CD14-positive monocyte (primary cell): ENCODE results near the gene XPO6. TPM values are rescaled to one million over a fixed set of nuclear protein-coding genes. Genes with fewer than 3 reads are reported as not detected.

Experiments
- DNase-seq, 3 donors: peaks; one replicate each; pipeline ENCODE4 v3.0.0-alpha.2; 2011 to 2022
- H2AFZ ChIP-seq: 2 replicates; pipeline ENCODE4 v1.6.0; 2012; ENCODE audit warnings: mild to moderate bottlenecking, low read depth, low read length, inconsistent platforms; ENCODE audit not compliant: insufficient read depth, poor library complexity, severe bottlenecking
- H3K27ac ChIP-seq, 2 donors: 1 replicate in 1 of 2; 2 replicates in 1 of 2; pipeline ENCODE4 v1.5.1; 2012 to 2013; ENCODE audit warnings: low read length in 2 of 2, control low read depth in 1 of 2, inconsistent platforms in 1 of 2, low read depth in 1 of 2, mild to moderate bottlenecking in 1 of 2
- H3K27me3 ChIP-seq, 2 donors: one replicate each; pipeline versions ENCODE4 v1.6.0 to v1.6.1; 2011 to 2013; ENCODE audit warnings: low read length in 2 of 2; ENCODE audit not compliant: control insufficient read depth in 2 of 2, insufficient read depth in 2 of 2
- H3K36me3 ChIP-seq, 2 donors: replicated peaks in 1 of 2; 1 replicate in 1 of 2; 2 replicates in 1 of 2; pipeline versions ENCODE4 v1.5.1 to v1.6.1; 2012 to 2013; ENCODE audit warnings: low read length in 2 of 2, control low read depth in 1 of 2, inconsistent platforms in 1 of 2, mild to moderate bottlenecking in 1 of 2; ENCODE audit not compliant: insufficient read depth in 2 of 2, control insufficient read depth in 1 of 2
- H3K4me1 ChIP-seq, 2 donors: 1 replicate in 1 of 2; 2 replicates in 1 of 2; pipeline versions ENCODE4 v1.5.1 to v1.6.1; 2012 to 2013; ENCODE audit warnings: low read length in 2 of 2, control low read depth in 1 of 2, inconsistent platforms in 1 of 2, mild to moderate bottlenecking in 1 of 2, moderate library complexity in 1 of 2; ENCODE audit not compliant: insufficient read depth in 2 of 2, control insufficient read depth in 1 of 2
- H3K4me2 ChIP-seq: replicated peaks from 2 replicates; pipeline ENCODE3; 2012; ENCODE audit warnings: low read length, moderate library complexity, mild to moderate bottlenecking; ENCODE audit not compliant: poor library complexity, severe bottlenecking; ENCODE audit errors: extremely low read depth
- H3K4me3 ChIP-seq, 3 experiments: fragments of 200-600 bp in 1 of 3; sonication (generic) in 1 of 3; replicated peaks in 1 of 3; 1 replicate in 2 of 3; 2 replicates in 1 of 3; pipeline ENCODE4 v1.5.1; 2011 to 2013; ENCODE audit warnings: low read length in 3 of 3, mild to moderate bottlenecking in 3 of 3, control low read depth in 2 of 3, low read depth in 2 of 3, inconsistent platforms in 1 of 3, moderate library complexity in 1 of 3
- H3K79me2 ChIP-seq: 2 replicates; pipeline ENCODE4 v1.6.0; 2012; ENCODE audit warnings: mild to moderate bottlenecking, control low read depth, inconsistent platforms, low read length, moderate library complexity; ENCODE audit not compliant: insufficient read depth
- H3K9ac ChIP-seq: 2 replicates; pipeline ENCODE4 v1.6.0; 2017; ENCODE audit warnings: low read length, mild to moderate bottlenecking; ENCODE audit not compliant: insufficient read depth, poor library complexity, severe bottlenecking
- H3K9me3 ChIP-seq, 2 donors: replicated peaks in 1 of 2; 1 replicate in 1 of 2; 2 replicates in 1 of 2; pipeline versions ENCODE4 v1.5.1 to v1.6.1; 2012 to 2013; ENCODE audit warnings: low read length in 2 of 2, control low read depth in 1 of 2; ENCODE audit not compliant: control insufficient read depth in 1 of 2, insufficient read depth in 1 of 2
- H4K20me1 ChIP-seq: 2 replicates; pipeline ENCODE4 v1.6.0; 2012; ENCODE audit warnings: mild to moderate bottlenecking, low read length, control low read depth, moderate library complexity; ENCODE audit not compliant: insufficient read depth
- H3K27ac Mint-ChIP-seq, 7 donors: one replicate each; pipeline ENCODE4 v1.8.0; 2020; ENCODE audit warnings: mild to moderate bottlenecking in 7 of 7, mixed read lengths in 7 of 7, moderate library complexity in 6 of 7, inconsistent platforms in 2 of 7
- H3K27me3 Mint-ChIP-seq, 3 donors: one replicate each; pipeline ENCODE4 v1.8.0; 2021 to 2022; ENCODE audit warnings: low read depth in 3 of 3, mild to moderate bottlenecking in 3 of 3, mixed read lengths in 3 of 3, moderate library complexity in 3 of 3, inconsistent platforms in 1 of 3
- H3K36me3 Mint-ChIP-seq, 2 donors: one replicate each; pipeline ENCODE4 v1.8.0; 2020; ENCODE audit warnings: mixed read lengths in 2 of 2, inconsistent platforms in 1 of 2, mild to moderate bottlenecking in 1 of 2
- H3K4me1 Mint-ChIP-seq: one replicate; pipeline ENCODE4 v1.8.0; 2020; ENCODE audit warnings: mild to moderate bottlenecking, mixed read lengths
- H3K4me3 Mint-ChIP-seq, 2 donors: one replicate each; pipeline ENCODE4 v1.8.0; 2020; ENCODE audit warnings: mild to moderate bottlenecking in 2 of 2, mixed read lengths in 2 of 2, moderate library complexity in 1 of 2
- H3K9me3 Mint-ChIP-seq, 7 donors: one replicate each; pipeline ENCODE4 v1.8.0; 2020 to 2022; ENCODE audit warnings: mixed read lengths in 7 of 7, mild to moderate bottlenecking in 6 of 7, moderate library complexity in 6 of 7, inconsistent platforms in 2 of 7
- CTCF ChIP-seq: fragments of 200-600 bp; IDR thresholded peaks from one replicate; pipeline ENCODE4 v1.8.0; 2022; ENCODE audit warnings: antibody characterized with exemption, mild to moderate bottlenecking
- whole genome bisulfite sequencing: methylation state at CpG from one replicate; pipeline ENCODE4 v1.1.5; 2013; ENCODE audit warnings: missing lambda C conversion rate; ENCODE audit not compliant: insufficient coverage; 5-methylcytosine and 5-hydroxymethylcytosine counted together
- intact Hi-C, 2 donors: fragments of 100-400 bp; cut with micrococcal nuclease; formaldehyde crosslinking; loops; one replicate each; pipeline versions ENCODE4 v1.15.0 to v1.15.1; 2023
- polyA plus RNA-seq, 3 donors: library from polyadenylated mRNA; depleted of rRNA in 1 of 3; unstranded in 2 of 3; stranded (reverse) in 1 of 3; fragments of 300-500 nt in 2 of 3; fragments of >200 nt in 1 of 3; fragmentation: Illumina TruSeq in 2 of 3; gene quantifications; 1 replicate in 2 of 3; 2 replicates in 1 of 3; pipeline ENCODE4 v1.2.3, GENCODE V29; 2012 to 2021

Gene XPO6
- polyA plus RNA-seq, 3 donors = 35.7 to 166 (median 38.3) TPM

GRCh38 chr16:28087675-28088300, 124.0 kb downstream of the XPO6 start:
- Histone ChIP-seq H2AFZ (no peak overlapping the region), H3K9ac (no peak overlapping the region), H3K4me3 (no peak overlapping the region), H3K79me2 (no peaks in the 10 kb centered on the region), H3K9me3 (no peaks in the 10 kb centered on the region), H3K36me3 (no peaks in the 10 kb centered on the region), H3K4me1 (no peaks in the 10 kb centered on the region), H3K4me2 (no peak overlapping the region), H3K27me3 (no peaks in the 10 kb centered on the region), H3K27ac (no peak overlapping the region), H4K20me1 (peaks cover 11% of the 10 kb centered on the region)
- H3K36me3 Mint-ChIP-seq = peaks cover 0 to 2% of the 10 kb centered on the region in 2 donors
- 67% methylated on average over 1 of the region's 7 CpGs for WGBS
- no peak overlapping the region for H3K4me3 Mint-ChIP-seq
- peaks cover 2 to 4% (median 4%) of the 10 kb centered on the region in 3 donors for H3K27me3 Mint-ChIP-seq
- no peak for DNase-seq
- no peaks in the 10 kb centered on the region for H3K4me1 Mint-ChIP-seq
- peak overlapping the region in 2 of 7 donors; percentile 46 to 71 for H3K27ac Mint-ChIP-seq
- H3K9me3 Mint-ChIP-seq = no peaks in the 10 kb centered on the region
- intact Hi-C loops = no loop called here
- TF ChIP-seq CTCF = no peak

DNA sequence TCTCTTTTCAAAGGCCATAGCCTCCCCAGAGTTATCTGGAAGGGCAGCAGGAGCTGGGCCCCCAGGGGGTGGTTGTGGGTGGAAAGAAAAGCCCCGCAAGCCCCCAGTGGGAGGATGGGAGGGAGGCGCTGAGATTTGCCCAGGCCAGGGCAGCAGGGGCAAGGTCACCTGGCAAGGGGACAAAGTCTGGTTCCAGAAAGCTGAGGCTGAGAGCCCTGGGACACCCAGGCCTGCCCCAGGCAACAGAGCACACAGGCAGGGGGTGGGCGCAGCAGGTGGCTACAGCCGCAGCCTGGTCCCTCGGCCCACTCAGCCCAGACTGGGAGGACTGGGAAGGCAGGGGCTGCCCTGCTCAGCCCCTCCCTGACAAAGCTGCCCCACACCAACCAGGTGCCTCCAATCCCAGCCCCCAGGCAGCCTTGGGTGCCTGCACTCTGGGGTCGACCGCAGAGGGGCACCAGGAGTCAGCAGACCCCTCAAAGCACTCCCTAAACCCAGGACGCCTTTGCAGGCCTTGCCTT, 124.6 kb downstream of the XPO6 start:
- Histone ChIP-seq H3K36me3 (no peaks in the 10 kb centered on the region), H2AFZ (no peak overlapping the region), H3K9me3 (no peaks in the 10 kb centered on the region), H3K27me3 (no peaks in the 10 kb centered on the region), H3K9ac (no peak overlapping the region), H3K4me2 (no peak overlapping the region), H4K20me1 (peaks cover 9% of the 10 kb centered on the region), H3K4me1 (no peaks in the 10 kb centered on the region), H3K79me2 (no peaks in the 10 kb centered on the region), H3K4me3 (no peak overlapping the region), H3K27ac (no peak overlapping the region)
- WGBS = 99% methylated on average over 8 of the region's 8 CpGs
- Mint-ChIP-seq H3K4me3 (no peak overlapping the region), H3K9me3 (no peaks in the 10 kb centered on the region), H3K27me3 (peaks cover 3 to 4% (median 3%) of the 10 kb centered on the region in 3 donors), H3K27ac (no peak overlapping the region), H3K36me3 (peaks cover 0 to 2% of the 10 kb centered on the region in 2 donors), H3K4me1 (no peaks in the 10 kb centered on the region)
- intact Hi-C loops = no loop called here
- TF ChIP-seq CTCF = no peak
- no peak for DNase-seq
